Epidermal melanocyte (primary cell): ENCODE data around the gene CACNA2D3.

Experiments used
- DNase-seq: peaks from one replicate; pipeline ENCODE4 v3.0.0; 2011; ENCODE audit warnings: low spot score; ENCODE audit not compliant: insufficient read length

CACNA2D3 gene

GRCh38 chr3:54168451-54168850, 46.1 kb downstream of the CACNA2D3 start:
- DNase-seq = no peak

GRCh38 chr3:54169524-54169923, 47.2 kb downstream of the CACNA2D3 start:
- no peak for DNase-seq

GRCh38 chr3:54171509-54171908, 49.2 kb downstream of the CACNA2D3 start:
- no peak for DNase-seq

GRCh38 chr3:54171951-54172350, 49.6 kb downstream of the CACNA2D3 start:
- DNase-seq = no peak

- DNase-seq = no peak
Measured at GRCh38 chr3:54173371-54173770, 51.0 kb downstream of the CACNA2D3 start.

GRCh38 chr3:54176106-54176505, 53.8 kb downstream of the CACNA2D3 start:
- no peak for DNase-seq

- DNase-seq = no peak
Measured at GRCh38 chr3:54177816-54178215, 55.5 kb downstream of the CACNA2D3 start.

GRCh38 chr3:54178376-54178775, 56.0 kb downstream of the CACNA2D3 start:
- no peak for DNase-seq

- no peak for DNase-seq
Measured at GRCh38 chr3:54180921-54181320, 58.6 kb downstream of the CACNA2D3 start.

- no peak for DNase-seq
Measured at GRCh38 chr3:54182242-54182641, 59.9 kb downstream of the CACNA2D3 start.

GRCh38 chr3:54185740-54186139, 63.4 kb downstream of the CACNA2D3 start:
- DNase-seq = no peak

GRCh38 chr3:54188176-54188791, 65.9 kb downstream of the CACNA2D3 start:
- no peak for DNase-seq

- no peak for DNase-seq
Measured at GRCh38 chr3:54191220-54191619, 68.9 kb downstream of the CACNA2D3 start.

GRCh38 chr3:54192026-54192425, 69.7 kb downstream of the CACNA2D3 start:
- no peak for DNase-seq

- no peak for DNase-seq
Measured at GRCh38 chr3:54193093-54193492, 70.7 kb downstream of the CACNA2D3 start.

GRCh38 chr3:54196360-54196991, 74.1 kb downstream of the CACNA2D3 start:
- no peak for DNase-seq

- DNase-seq = no peak
Measured at GRCh38 chr3:54197509-54197908, 75.2 kb downstream of the CACNA2D3 start.

GRCh38 chr3:54198556-54198955, 76.2 kb downstream of the CACNA2D3 start:
- DNase-seq = no peak

GRCh38 chr3:54202054-54202453, 79.7 kb downstream of the CACNA2D3 start:
- DNase-seq = no peak

GRCh38 chr3:54202651-54203248, 80.4 kb downstream of the CACNA2D3 start:
- DNase-seq = no peak

- no peak for DNase-seq
Measured at GRCh38 chr3:54206874-54207273, 84.5 kb downstream of the CACNA2D3 start.

GRCh38 chr3:54211097-54211496, 88.7 kb downstream of the CACNA2D3 start:
- no peak for DNase-seq

GRCh38 chr3:54212723-54213122, 90.4 kb downstream of the CACNA2D3 start:
- DNase-seq = no peak
